HG02623 (cell line): ENCODE data around the gene C4orf50.
"Not testable (repeated sequence)": the region's sequence is repeated elsewhere in the genome, so short reads cannot be mapped to it uniquely, and the experiment has no call there.

Source experiments
- ATAC-seq: cut with Tn5 transposase; IDR thresholded peaks from one replicate; pipeline ENCODE4 v1.9.1; 2021; ENCODE audit warnings: moderate library complexity; ENCODE audit not compliant: unreplicated experiment

Gene C4orf50

GRCh38 chr4:5869966-5870619 is 148.1 kb downstream of the C4orf50 start:
- ATAC-seq = no peak

GRCh38 chr4:5867866-5868265 is 150.4 kb downstream of the C4orf50 start:
- ATAC-seq = no peak

GRCh38 chr4:5866841-5867813 is 151.1 kb downstream of the C4orf50 start:
- no peak for ATAC-seq

GRCh38 chr4:5865896-5866599 is 152.2 kb downstream of the C4orf50 start:
- ATAC-seq = no peak

- ATAC-seq = no peak
These were observed 154.6 kb downstream of the C4orf50 start for GRCh38 chr4:5863461-5864113.

- ATAC-seq = no peak
These were observed 160.0 kb downstream of the C4orf50 start for GRCh38 chr4:5858020-5858769.

- ATAC-seq = no peak
These were observed 161.0 kb downstream of the C4orf50 start for GRCh38 chr4:5857199-5857598.

GRCh38 chr4:5856362-5856761 is 161.9 kb downstream of the C4orf50 start:
- ATAC-seq = not testable (repeated sequence)

GRCh38 chr4:5854929-5855328 is 163.3 kb downstream of the C4orf50 start:
- no peak for ATAC-seq

GRCh38 chr4:5852523-5853202 is 165.6 kb downstream of the C4orf50 start:
- ATAC-seq = no peak

GRCh38 chr4:5851637-5852301 is 166.5 kb downstream of the C4orf50 start:
- ATAC-seq = no peak
